ENCODE data around the gene UBR3.
"Not testable (repeated sequence)": the region's sequence is repeated elsewhere in the genome, so short reads cannot be mapped to it uniquely, and the experiment has no call there.

The UBR3 gene

GRCh38 chr2:169827272-169828140 lies at the start of gene UBR3:
Gene UBR3 (plus strand): TSS chr2:169827454. CDS start chr2:169827508, 54 bp downstream.
- DNase-seq (ENCODE audit: low spot score) = peak; percentile 96

GRCh38 chr2:169778446-169778845 lies 48.8 kb upstream of the UBR3 start:
- no peak for DNase-seq (ENCODE audit: low spot score)

DNA sequence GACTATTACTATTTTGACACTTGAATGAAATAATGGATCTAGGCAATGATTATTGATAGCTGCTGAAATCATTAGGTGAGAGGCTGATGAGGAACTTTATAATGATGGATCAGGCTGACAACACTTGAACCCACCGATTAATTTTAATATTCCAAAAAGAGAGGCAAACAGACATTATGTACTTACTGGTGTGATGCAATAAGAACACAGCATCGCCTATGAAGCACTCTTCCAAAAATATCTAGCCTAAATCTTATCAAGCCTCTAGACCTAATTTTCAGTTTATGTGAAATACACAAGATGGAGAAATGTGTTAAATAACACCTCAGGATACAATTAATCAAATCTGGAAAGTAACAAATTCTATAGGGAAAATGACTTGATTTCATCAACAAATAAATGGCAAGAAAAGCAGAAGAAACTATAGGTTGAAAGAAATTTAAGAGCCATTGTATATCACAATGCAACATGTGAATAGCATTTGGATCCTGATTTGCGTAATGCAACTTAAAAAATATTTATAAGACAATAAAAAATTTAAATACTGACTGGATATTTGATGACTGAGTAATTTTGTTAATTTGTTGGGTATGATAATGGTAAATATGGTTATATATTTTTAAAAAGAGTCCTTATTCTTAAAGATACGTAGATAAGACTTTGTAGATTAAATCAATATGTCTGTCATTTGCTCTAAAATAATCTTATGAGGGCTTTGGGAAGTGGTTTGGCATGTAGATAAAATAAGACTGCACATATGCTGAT lies 45.8 kb upstream of the UBR3 start:
- no peak for DNase-seq (ENCODE audit: low spot score)

DNA sequence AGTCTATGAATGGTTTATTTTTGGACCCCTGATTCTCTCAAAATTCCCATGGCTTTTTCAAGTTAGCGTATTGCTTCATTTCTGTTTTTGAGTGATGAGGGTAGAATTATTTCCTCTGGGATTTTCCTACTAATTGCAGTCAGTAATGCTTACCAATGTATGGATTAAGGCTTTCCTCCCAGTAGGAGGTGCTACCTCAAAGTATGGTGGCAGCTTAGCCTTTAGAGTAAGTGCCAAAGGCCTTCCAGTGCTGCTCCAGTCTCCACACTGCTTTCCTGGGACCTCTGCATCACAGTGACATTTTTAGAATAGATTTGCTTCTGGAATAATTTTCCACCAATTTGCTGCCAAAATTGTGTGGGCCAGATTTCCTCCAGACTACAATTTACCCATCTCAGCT lies 44.7 kb upstream of the UBR3 start:
- DNase-seq (ENCODE audit: low spot score) = peak; percentile 17

- DNase-seq (ENCODE audit: low spot score) = no peak
These were observed 36.7 kb upstream of the UBR3 start for GRCh38 chr2:169790581-169790980.

GRCh38 chr2:169795181-169795580 lies 32.1 kb upstream of the UBR3 start:
- no peak for DNase-seq (ENCODE audit: low spot score)

- DNase-seq (ENCODE audit: low spot score) = no peak
These were observed 30.8 kb upstream of the UBR3 start for GRCh38 chr2:169796441-169796840.

GRCh38 chr2:169797601-169798000 lies 29.7 kb upstream of the UBR3 start:
- DNase-seq (ENCODE audit: low spot score) = no peak

- DNase-seq (ENCODE audit: low spot score) = no peak
These were observed 28.9 kb upstream of the UBR3 start for GRCh38 chr2:169798397-169798717.

DNA sequence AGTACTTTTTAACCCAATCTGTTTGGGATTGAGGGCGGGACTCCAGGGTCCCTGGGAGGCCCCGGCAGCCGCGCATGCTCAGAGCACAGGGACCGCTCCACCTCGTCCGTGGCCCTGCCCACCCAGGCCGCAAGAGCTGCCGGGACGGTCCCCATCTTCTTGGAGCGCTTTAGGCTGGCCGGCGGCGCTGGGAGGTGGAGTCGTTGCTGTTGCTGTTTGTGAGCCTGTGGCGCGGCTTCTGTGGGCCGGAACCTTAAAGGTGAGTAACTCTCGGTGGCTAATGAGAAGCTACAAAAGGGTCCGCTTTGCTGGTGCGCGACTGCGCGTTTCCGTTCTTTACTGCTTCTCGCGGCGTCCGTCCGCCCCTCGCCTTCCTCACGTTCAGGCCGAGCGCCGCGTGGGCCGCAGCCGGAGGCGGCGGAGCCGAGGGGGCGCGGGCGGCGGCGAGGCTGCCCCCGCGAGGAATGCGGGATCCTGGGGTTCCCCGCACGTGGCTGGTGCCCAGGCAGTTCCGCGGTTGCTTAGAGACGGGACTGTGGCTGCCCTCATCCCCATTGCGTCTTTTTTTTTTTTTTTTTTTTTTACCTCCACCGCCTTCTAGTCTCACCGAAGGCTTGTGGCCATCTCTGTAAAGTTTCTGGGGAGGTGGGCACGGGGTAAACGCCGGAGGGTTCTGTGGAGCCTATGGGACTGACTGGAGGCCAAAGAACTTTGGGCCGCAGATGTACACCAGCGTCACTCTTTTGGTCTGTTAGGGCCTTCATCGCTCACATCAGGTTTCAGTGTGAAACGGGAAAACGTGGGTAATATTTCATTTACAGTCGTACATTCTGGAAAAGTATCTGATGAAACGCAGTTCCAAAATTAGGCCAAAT lies 28.3 kb upstream of the UBR3 start, which contains the start of gene SSB:
TSS of gene SSB (plus strand) at position 154 of the 875 bp plus-strand sequence. CDS start 2,090 bp downstream, outside the sequence.
- DNase-seq (ENCODE audit: low spot score) = peak; percentile 96

DNA sequence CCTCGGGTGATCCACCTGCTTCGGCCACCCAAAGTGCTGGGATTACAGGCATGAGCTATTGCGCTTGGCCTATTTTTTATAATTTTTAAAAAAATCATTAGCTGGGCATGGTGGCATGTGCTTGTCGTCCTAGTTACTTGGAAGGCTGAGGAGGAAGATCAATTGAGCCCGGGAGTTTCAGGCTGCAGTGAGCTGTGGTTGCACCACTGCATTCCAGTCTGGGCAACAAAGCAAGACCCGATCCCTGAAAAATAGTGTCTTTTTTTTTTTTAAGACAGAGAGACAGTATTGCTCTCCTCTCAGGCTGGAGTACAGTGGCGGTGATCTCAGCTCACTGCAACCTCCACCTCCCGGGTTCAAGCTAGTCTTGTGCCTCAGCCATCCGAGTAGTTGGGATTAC lies 23.8 kb upstream of the UBR3 start:
- DNase-seq (ENCODE audit: low spot score) = no peak

GRCh38 chr2:169806586-169806985 lies 20.7 kb upstream of the UBR3 start:
- no peak for DNase-seq (ENCODE audit: low spot score)

DNA sequence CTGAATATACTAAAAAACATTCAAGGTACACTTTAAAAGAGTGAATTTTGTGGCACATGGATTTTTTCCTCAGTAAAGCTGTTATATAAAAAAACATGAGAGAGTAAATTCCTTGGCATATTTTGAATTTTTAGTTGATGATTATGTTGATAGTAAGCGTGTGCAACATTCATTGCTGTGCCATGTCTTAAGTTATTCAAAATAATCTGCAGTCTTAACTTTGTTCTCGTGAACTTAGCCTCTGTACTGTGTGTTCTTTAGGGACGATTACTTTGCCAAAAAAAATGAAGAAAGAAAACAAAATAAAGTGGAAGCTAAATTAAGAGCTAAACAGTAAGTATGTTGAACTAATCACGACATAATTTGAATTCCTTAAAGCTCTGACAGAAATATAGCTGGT lies 19.0 kb upstream of the UBR3 start:
- no peak for DNase-seq (ENCODE audit: low spot score)

GRCh38 chr2:169815849-169816248 lies 11.4 kb upstream of the UBR3 start:
- DNase-seq (ENCODE audit: low spot score) = no peak

DNA sequence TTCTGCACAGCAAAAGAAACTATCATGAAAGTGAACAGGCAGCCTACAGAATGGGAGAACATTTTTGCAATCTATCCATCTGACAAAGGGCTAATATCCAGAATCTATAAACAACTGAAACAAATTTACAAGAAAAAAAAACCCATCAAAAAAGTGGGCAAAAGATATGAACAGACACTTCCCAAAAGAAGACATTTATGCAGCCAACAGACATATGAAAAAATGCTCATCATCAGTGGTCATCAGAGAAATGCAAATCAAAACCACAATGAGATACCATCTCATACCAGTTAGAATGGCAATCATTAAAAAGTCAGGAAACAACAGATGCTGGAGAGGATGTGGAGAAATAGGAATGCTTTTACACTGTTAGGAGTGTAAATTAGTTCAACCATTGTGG lies 10.3 kb upstream of the UBR3 start:
- DNase-seq (ENCODE audit: low spot score) = not testable (repeated sequence)

- not testable (repeated sequence) for DNase-seq (ENCODE audit: low spot score)
These were observed 9.9 kb upstream of the UBR3 start for GRCh38 chr2:169817369-169817768.

- DNase-seq (ENCODE audit: low spot score) = no peak
These were observed 9.0 kb upstream of the UBR3 start for GRCh38 chr2:169818241-169818640.

DNA sequence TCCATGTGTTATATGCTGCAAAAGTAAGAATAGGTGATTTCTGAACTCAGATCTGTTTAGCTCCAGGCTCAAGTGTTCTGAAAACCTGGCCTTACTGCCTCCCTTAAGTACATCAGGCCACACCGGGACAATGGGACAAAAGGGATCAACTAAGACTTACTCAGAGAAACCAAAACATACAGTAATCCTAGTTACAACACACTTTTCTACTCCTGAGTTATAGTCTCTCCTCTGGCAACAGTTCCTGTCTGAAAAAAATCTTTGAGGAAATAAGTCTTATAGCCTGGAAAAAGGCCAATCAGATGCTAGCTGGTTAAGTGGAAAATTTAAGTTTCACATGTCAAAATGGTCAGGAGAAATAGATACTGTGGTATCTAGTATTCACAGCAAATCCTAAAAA lies 8.1 kb upstream of the UBR3 start:
- DNase-seq (ENCODE audit: low spot score) = no peak

DNA sequence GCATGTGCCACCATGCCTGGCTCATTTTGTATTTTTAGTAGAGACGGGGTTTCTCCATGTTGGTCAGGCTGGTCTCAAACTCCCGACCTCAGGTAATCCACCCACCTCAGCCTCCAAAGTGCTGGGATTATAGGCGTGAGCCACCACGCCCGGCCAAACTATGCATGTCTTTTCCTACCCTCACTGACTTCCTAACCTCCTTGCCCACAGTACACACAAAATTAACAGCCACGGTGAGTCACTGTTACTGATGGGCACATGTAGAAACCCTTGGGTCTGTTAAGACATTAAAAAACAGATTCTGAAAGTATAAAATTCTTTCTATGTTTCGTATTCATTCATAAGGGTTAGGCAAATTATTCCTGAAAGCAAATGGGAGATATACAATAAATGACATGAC lies 7.2 kb upstream of the UBR3 start:
- DNase-seq (ENCODE audit: low spot score) = not testable (repeated sequence)

- DNase-seq (ENCODE audit: low spot score) = no peak
These were observed 5.2 kb upstream of the UBR3 start for GRCh38 chr2:169822036-169822435.

DNA sequence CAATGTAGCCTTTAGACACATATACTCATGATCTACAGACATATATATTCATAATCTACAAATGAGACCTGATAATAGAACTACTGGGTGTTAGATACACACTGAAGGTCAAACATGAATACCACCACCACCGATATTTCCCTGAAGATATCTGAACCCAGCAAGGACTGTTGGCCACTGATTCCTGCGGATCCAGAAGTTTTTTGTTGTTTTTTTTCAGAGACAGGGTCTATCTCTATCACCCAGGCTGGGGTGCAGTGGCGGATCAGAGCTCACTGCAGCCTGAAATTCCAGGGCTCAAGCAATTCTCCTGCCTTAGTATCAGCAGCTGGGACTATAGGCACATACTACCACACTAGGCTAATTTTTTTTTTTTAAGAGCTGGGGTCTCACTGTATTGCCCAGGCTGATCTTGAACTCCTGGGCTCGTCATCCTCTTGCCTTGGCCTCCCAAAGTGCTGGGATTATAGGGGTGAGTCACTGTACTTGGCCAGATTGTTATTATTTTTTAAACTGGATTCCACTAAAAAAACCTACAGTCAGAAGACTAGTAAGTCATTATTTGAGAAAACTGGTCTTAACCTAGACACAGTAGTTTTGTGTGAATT lies 4.4 kb upstream of the UBR3 start:
- no peak for DNase-seq (ENCODE audit: low spot score)

- DNase-seq (ENCODE audit: low spot score) = no peak
These were observed 3.3 kb upstream of the UBR3 start for GRCh38 chr2:169823996-169824372.
